ENCODE measurements around the gene DDIT3.
"Not testable (repeated sequence)": the region's sequence is repeated elsewhere in the genome, so short reads cannot be mapped to it uniquely, and the experiment has no call there.

The DDIT3 gene

DNA sequence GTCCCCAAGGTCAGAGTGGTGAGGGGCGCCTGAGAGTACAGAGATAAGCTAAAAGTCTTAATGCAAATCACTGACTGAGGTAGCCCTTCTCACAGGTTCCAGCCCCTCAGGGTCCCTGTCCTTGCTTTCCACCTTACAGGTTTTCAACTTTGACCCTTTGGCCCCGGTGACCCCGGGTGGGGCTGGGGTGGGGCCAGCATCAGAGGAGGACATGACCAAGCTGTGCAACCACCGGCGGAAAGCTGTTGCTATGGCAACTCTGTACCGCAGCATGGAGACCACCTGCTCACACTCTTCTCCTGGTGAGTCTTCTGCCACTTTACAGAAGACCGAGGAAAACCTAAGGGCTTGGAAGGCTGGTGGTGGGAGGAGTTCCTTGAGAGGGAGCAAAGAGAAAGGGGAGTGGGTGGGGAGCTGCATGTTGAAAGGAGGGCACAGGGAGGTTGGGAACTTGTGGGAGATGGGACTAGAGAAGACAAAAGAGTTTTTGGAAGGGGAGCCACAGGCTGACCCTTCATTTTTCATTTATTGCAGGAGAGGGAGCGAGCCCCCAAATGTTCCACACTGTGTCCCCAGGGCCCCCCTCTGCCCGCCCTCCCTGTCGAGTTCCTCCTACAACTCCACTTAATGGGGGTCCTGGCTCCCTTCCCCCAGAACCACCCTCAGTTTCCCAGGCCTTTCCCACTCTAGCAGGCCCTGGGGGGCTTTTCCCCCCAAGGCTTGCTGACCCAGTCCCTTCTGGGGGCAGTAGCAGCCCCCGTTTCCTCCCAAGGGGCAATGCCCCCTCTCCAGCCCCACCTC, 4.7 kb upstream of the DDIT3 start:
- no peak for DNase-seq

GRCh38 chr12:57523706-57524614, 3.6 kb upstream of the DDIT3 start:
- peak in 1 of 2 experiments; percentile 30 for DNase-seq

DNA sequence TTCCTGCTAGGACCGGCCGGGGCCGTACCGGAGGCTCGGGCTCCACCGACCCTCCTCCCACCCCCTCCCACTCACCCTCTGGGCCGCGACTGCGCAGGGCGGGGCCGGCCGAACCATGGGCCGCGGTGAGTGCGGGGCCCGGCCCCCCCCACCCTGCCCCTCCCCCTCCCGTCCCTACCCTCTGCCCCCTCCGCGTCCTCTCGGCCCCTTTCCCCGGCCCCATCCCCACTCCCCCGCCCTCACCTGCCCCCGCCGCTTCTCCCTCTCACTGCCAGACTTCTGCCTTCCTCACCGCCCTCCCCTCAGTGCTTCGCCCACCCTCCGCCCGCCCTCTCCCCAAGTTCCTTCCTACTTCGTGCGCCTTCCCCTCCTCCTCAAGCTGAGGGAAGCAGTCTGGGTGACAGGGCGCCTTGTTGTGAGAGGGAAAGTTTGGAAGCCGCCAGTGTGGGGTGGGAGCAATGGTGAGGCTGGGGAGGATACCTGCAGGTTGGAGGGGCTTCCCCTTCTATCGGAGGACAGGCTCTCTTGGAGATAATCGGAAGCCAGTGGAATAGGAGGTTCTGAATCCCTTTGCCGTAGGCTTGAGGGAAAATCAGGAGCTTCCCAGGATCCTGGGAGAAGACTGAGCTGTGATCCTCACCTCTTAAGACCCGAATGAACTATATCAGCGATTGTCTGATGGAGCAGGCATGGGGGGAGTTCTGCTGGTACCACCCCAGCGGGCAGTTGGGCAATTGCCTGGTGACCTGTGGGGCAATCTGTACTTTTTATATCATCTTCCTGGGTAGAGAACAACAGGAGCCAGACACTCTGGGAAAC, 2.8 kb upstream of the DDIT3 start:
- peak in 1 of 2 experiments; percentile 59 for DNase-seq

- DNase-seq: peak; percentile 90 to 93
Observed at GRCh38 chr12:57522011-57522886, 1.9 kb upstream of the DDIT3 start, which contains the start of gene MBD6. Gene MBD6, plus strand, starts transcription at chr12:57522824. Its CDS starts 1,480 bp downstream, at chr12:57524304.

- DNase-seq: peak; percentile 52 to 55
Observed at GRCh38 chr12:57521525-57522010, 1.3 kb upstream of the DDIT3 start.

DNA sequence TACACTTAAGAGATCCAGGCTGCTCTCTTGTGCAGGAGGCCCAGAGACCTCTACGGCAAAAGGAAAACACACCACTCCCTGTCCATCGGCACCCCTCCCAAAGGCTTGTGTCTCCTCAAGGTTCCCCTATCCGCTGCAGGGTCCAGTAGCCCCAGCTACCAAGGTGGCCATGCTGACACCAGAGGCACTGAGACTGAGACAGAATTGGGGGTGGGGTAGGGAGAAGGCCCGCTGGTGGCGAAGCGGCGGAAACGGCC, 590 bp downstream of the DDIT3 start:
- DNase-seq: peak; percentile 57 to 60

GRCh38 chr12:57518920-57519795, 1.2 kb downstream of the DDIT3 start:
- no peak for DNase-seq

- DNase-seq: no peak
Observed at GRCh38 chr12:57518176-57518919, 2.0 kb downstream of the DDIT3 start.

DNA sequence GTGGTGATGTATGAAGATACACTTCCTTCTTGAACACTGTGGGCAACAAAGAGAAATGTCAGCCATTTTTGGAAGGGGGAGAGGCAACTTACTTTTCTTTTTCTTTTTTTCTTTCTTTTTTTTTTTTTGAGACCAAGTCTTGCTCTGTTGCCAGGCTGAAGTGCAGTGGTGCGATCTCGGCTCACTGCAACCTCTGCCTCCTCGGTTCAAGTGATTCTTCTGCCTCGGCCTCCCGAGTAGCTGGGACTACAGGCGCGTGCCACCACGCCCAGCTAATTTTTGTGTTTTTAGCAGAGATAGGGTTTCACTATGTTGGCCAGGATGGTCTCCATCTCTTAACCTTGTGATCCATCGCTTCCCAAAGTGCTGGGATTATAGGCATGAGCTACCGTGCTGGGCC, 2.6 kb downstream of the DDIT3 start:
- DNase-seq: not testable (repeated sequence)

- no peak for DNase-seq
Observed at GRCh38 chr12:57517187-57517586, 3.1 kb downstream of the DDIT3 start.

DNA sequence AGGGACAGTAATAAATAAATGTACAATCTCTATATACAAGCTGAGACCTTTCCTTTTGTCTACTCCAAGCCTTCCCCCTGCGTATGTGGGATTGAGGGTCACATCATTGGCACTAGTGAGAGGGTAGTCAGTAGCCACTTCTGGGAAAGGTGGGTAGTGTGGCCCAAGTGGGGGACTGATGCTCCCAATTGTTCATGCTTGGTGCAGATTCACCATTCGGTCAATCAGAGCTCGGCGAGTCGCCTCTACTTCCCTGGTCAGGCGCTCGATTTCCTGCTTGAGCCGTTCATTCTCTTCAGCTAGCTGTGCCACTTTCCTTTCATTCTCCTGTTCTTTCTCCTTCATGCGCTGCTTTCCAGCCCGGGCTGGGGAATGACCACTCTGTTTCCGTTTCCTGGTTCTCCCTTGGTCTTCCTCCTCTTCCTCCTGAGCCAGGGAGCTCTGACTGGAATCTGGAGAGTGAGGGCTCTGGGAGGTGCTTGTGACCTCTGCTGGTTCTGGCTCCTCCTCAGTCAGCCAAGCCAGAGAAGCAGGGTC, 3.6 kb downstream of the DDIT3 start:
- DNase-seq: no peak

- no peak for DNase-seq
Observed at GRCh38 chr12:57515934-57516541, 4.3 kb downstream of the DDIT3 start.

DNA sequence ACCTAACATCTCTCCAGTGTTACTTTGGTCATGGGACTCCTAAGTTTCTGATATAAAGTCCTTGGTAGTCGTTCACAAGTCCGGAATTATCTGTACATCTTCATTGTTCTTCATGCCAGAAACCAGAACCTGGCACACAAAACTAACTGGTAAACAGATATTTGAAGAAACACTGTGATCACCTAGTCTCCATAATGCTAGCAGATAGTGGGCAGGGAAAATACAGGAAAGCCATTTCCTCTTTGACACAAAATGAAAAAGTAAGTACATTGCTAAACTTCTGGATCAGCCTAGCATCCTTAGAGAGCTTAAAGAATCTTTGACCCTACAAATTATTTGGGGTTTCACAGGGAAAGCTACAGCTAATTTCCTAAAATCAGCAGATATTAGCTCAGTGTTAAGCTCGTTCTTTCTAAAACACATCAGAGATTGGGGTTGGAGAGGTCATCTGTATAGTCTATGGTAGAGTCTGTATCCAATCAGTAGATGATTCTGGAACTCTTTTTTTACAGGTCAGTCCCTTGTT, 4.8 kb downstream of the DDIT3 start:
- DNase-seq: no peak

GRCh38 chr12:57514720-57515407, 5.5 kb downstream of the DDIT3 start:
- DNase-seq: no peak

DNA sequence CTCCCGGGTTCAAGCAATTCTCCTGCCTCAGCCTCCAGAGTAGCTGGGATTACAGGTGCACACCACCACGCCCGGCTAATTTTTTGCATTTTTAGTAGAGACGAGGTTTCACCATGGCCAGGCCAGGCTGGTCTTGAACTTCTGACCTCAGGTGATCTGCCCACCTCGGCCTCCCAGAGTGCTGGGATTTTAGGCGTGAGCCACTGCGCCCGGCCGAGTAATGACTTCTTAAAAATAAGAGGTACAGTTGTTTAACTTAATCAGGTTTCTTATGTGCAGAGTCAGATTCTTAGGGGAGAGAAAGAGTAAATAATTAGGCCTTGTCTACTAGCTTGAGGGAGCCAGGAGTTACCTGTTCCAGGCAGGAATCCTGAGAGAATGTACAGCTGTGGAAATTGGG, 6.1 kb downstream of the DDIT3 start:
- DNase-seq: not testable (repeated sequence)

- DNase-seq: not testable (repeated sequence)
Observed at GRCh38 chr12:57513677-57514076, 6.6 kb downstream of the DDIT3 start.

DNA sequence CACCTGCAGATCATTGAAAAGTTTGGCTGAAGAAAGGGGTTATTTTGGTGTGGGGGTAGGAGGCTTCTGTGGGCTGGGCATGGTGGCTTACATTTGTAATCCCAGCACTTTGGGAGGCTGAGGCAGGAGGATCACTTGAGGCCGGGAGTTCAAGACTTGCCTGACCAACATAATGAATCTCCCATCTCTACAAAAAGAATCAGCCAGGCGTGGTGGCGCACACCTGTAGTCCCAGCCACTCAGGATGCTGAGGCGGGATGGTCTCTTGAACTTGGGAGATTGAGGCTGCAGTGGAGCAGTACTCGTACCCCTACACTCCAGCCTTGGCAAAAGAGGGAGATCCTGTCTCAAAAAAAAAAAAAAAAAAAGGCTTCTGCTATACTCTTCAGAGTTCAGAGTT, 7.0 kb downstream of the DDIT3 start:
- DNase-seq: no peak

DNA sequence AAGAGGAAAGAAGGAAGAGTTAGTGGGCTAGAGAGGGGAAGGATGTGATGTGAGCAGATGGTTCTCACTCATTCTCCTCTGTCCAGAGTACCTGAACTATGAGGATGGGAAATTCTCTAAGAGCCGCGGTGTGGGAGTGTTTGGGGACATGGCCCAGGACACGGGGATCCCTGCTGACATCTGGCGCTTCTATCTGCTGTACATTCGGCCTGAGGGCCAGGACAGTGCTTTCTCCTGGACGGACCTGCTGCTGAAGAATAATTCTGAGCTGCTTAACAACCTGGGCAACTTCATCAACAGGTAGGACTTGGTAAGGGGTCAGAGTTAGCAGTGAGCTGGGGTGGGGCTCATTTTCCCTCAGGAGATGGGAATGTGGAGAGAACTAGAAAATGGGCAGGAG, 7.6 kb downstream of the DDIT3 start:
- no peak for DNase-seq

Data from activated T-cell treated with anti-CD3 and anti-CD28 coated beads, Interleukin-2, amount 50 U/mL, for 48 hours (primary cell).